Measurements from ENCODE around the gene ZIC1. TPM values are rescaled to one million over a fixed set of nuclear protein-coding genes. Genes with fewer than 3 reads are reported as not detected.

The ZIC1 gene
- total and polyA plus RNA-seq, 2 of the 4 experiments (the other 2 are of a cell fraction), result not detected

- Histone ChIP-seq H3K4me1 (ENCODE audit: control insufficient read depth, insufficient read depth, low read length) (no peaks in the 10 kb centered on the region), H3K79me1 (ENCODE audit: low read depth in 1 of 2, low read length in 2 of 2) (no peaks in the 10 kb centered on the region), H4K20me1 (ENCODE audit: insufficient read depth, low read length) (no peaks in the 10 kb centered on the region), H2AK5ac (ENCODE audit: low read depth, low read length) (no peak overlapping the region), H2BK5ac (ENCODE audit: low read depth, low read length, poor library complexity, severe bottlenecking) (no peak overlapping the region), H3K9me3 (ENCODE audit: control insufficient read depth, insufficient read depth, low read length) (peaks cover 9% of the 10 kb centered on the region), H3K27me3 (ENCODE audit: control insufficient read depth, insufficient read depth, low read length) (peaks cover 75% of the 10 kb centered on the region), H3K36me3 (ENCODE audit: control insufficient read depth, insufficient read depth, low read length) (no peaks in the 10 kb centered on the region), H2AK9ac (replicated peaks; ENCODE audit: low read depth, low read length, poor library complexity) (no peak overlapping the region), H3K4ac (ENCODE audit: low read depth, low read length) (no peak overlapping the region), H3K4me3 (ENCODE audit: insufficient read depth, low read depth, low read length) (no peak overlapping the region), H4K91ac (ENCODE audit: insufficient read depth, low read depth, low read length) (no peak overlapping the region), H3K4me2 (ENCODE audit: low read depth, low read length) (no peak overlapping the region), H3K27ac (ENCODE audit: insufficient read depth, low read length) (no peak overlapping the region), H3K9ac (ENCODE audit: low read depth, low read length) (no peak overlapping the region), H4K8ac (ENCODE audit: low read depth in 2 of 2, low read length in 2 of 2) (no peak overlapping the region), H2AFZ (replicated peaks; ENCODE audit: low read length, poor library complexity) (no peak overlapping the region), H2BK120ac (ENCODE audit: low read depth, low read length) (no peak overlapping the region), H4K5ac (ENCODE audit: low read depth, low read length) (no peak overlapping the region), H2BK15ac (ENCODE audit: low read depth, low read length) (no peak overlapping the region), H3K9me1 (ENCODE audit: insufficient read depth, low read length) (no peaks in the 10 kb centered on the region), H3K18ac (ENCODE audit: low read depth, low read length) (no peak overlapping the region), H3K14ac (replicated peaks; ENCODE audit: low read depth, low read length) (no peak overlapping the region), H3K56ac (ENCODE audit: extremely low read depth, insufficient read depth, low read length) (no peak overlapping the region), H2BK20ac (ENCODE audit: low read depth, low read length) (no peak overlapping the region), H3K23ac (ENCODE audit: low read depth, low read length) (no peak overlapping the region)
- ATAC-seq (ENCODE audit: low read depth), result no peak
- POLR2A ChIA-PET (ENCODE audit: unreplicated experiment), result no interaction called here
- DNase-seq, result no peak
- no TSS peak for BruUV-seq (replicated peaks)
- intact Hi-C loops (cut with micrococcal nuclease) (no loop called here), dilution Hi-C loops (cut with HindIII; ENCODE audit: low sequenced_read_pairs, unreplicated experiment) (no loop called here), in situ Hi-C loops (cut with MboI; ENCODE audit: low sequenced_read_pairs) (no loop called here)
- CTCF ChIA-PET, result no interaction called here
- whole genome bisulfite sequencing, 2 experiments (ENCODE audit: extremely low coverage in 2 of 2, insufficient read length in 1 of 2), result 5% methylated on average over 9 of the region's 16 CpGs; no CpG with 5 or more reads in 1 of the 2 experiments
- no peak for TF ChIP-seq ELK1 (IDR thresholded peaks at IDR 0.05; ENCODE audit: borderline replicate concordance, low read depth, low read length)
- no peak for TF ChIP-seq POLR2A (IDR thresholded peaks at IDR 0.05; ENCODE audit: low read depth, low read length)
- TF ChIP-seq USF2 (IDR thresholded peaks at IDR 0.05; ENCODE audit: low read depth, low read length), result no peak
- TF ChIP-seq BHLHE40 (IDR thresholded peaks at IDR 0.05; ENCODE audit: low read depth, low read length), result no peak
- TF ChIP-seq MAZ (IDR thresholded peaks at IDR 0.05; ENCODE audit: borderline replicate concordance, low read depth, low read length), result no peak
Measured at GRCh38 chr3:147368561-147369221, 40.5 kb upstream of the ZIC1 start.

All from IMR-90 (cell line).